Activated gamma-delta T cell treated with Interleukin-2 at 50 U/mL for 16 hours (primary cell): ENCODE results near the gene LRP4.

Experiments
- DNase-seq: peaks from one replicate; pipeline ENCODE4 v3.0.0-alpha.2; 2020

Gene LRP4

DNA sequence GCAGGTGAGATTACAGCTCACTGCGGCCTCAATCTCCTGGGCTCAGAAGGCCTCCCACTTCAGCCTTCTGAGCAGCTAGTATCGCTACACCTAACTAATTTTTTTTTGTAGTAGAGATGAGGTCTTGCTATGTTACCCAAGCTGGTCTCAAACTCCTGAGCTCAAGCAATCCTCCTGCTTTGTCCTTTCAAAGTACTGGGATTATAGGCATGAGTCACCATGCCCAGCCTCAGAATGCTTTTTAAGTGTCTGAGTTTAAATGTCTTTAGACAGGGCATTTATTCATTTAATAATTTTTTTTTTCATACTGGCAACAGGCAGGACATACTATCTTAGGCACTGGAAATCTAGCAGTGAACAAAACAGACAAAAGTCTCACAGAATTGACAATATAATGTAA, 27.7 kb downstream of the LRP4 start:
- DNase-seq: no peak

DNA sequence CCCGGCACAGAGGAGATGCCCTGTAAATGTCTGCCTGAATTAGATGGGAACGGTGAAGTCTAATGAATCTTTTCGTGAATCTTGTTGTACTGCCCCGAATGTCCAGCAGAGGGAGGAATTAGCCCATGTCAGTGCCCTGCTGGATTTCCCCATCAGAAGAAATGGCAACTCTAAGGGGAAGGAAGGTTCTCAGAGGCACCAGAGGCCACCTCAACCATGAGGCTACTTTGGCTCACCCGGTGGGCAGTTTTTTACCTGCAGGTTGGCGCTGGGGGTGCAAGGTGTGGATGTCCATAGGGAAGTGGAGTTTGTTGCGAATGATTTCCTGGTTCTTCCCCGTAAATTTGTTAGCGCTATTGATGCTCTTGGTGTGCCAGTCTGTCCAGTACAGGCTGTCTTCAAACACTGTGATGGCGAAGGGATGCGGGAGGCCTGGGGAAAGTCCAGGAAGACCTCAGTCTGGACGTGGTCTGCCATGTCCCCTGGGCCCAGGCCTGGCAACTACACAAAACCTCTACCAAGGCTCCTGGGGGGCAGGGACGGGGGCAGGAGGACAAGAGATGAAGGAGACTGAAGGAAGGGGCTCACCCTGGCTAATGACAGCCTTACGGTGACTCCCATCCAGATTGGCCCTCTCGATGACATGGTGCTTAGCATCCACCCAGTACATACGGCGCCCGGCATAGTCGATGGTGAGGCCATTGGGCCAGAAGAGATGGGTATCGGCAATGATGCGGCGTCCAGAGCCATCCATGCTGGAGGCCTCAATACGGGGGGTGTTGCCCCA, 28.5 kb downstream of the LRP4 start:
- DNase-seq: peak; percentile 77

GRCh38 chr11:46889251-46889650, 29.1 kb downstream of the LRP4 start:
- no peak for DNase-seq

DNA sequence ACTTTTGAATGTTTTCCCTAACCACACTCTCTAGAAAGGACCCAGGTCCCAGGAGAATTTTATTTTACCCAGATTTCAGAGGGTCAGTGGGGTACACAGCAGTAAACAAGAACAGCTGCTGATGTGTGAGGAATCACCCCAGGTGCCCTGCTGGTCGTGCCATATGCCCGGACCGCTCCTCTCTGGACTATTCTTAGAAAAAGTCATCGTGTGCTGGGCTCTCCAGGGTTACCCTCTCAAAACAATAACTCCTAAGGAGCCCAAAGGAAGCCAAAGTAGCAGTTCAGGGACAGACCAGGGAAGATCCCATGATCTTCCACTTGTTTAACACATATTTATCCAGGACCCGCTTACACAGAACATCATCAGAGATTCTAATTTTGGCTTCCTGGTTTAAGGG, 29.7 kb downstream of the LRP4 start:
- no peak for DNase-seq

DNA sequence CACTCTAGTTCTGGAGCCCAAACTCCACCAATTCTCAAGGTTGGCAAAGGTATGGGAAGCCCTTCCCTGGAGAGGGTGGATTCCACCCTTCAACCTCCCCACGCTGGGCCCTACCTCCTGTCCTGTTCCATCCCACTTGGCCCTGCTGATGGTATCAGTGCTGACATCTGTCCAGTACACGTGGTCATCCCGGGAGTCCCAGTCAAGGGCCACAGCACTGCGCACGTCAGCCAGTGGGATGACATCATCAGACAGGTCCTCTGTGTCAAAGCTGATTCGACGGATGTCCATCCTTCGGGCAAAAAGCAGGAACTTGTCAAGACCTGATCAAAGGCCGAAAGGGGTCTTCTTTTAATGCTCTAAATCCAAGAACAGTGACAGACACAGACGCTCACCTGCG, 32.1 kb downstream of the LRP4 start:
- DNase-seq: no peak

DNA sequence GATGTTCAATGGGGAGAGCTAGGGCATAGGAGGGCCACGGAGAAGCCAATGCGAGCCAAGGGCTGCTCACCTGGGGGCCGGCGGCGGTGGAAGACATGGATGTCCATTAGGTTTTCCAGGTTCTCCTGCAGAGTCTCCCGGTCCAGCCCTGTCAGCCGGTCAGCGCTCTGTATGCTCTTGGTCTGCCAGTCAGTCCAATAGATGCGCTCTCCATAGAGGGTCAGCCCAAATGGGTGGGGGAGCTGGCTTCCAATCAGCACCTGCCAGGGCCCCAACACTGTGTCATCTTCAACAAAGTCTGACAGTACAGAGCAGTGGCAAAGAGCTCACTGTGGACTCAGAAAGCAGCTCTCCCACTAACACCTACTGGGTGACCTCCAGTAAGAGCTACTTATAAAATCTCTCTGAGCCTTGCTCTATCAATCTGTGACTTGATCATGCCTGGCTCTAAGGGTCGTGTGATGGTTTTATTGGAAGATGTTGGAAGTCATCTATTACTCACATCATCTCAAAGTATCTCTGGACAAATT, 39.2 kb downstream of the LRP4 start:
- DNase-seq: no peak

- DNase-seq: no peak
These were observed 40.8 kb downstream of the LRP4 start for GRCh38 chr11:46877580-46877979.

DNA sequence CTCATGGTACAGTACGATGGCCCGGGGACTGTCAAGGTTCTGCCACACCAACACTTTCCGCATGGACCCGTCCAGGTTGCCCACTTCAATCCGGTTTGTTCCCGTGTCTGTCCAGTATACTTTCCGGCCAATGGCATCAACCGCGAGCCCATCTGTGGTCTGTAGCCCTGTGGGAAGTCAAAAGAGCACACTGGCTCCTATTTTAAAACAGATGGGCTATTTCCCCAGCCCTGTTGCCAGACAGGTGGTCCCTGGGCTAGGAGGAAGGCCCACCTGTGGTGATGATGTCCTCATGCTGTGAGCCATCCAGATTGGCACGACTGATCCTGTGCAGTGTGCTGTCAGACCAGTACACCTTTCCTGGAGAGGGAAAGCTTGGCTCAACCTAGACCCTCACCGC, 41.9 kb downstream of the LRP4 start:
- no peak for DNase-seq

GRCh38 chr11:46874586-46874985, 43.8 kb downstream of the LRP4 start:
- DNase-seq: no peak

DNA sequence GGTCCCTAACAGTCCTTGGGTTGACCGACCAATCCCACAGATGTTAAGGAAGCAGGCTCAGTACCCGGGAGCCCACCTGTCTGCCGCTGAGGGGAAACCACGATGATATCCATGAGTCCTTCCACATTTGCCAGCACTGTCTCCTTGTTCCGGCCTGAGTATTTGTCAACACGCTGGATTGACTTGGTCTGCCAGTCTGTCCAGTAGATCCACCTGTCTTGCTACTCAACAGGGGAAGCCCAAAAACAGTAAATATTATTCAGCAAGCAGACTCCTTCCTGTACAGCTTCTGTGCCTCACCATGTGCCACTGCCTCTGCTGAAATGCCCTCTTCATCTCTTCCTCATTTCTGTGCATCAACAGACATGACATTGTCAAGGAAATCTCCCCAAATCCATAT, 49.4 kb downstream of the LRP4 start:
- DNase-seq: no peak

DNA sequence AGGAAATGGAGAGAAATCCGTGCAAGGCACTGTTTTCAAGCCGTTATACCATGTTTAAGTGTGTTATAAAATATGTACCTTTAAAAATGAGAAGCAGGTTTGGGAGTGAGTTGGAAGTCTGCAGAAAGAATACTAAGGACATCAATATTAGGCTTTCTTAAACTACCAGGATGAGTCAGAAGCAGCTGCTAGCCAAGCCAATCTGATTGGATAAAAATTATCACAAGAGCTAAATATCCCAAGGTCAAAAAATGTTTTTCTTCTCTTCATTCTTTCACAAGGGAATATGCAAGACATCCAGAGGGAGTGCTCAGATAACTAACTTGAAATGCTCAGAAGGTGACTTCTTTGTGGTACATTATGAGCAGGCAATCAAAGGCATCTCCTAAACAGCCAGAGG, 53.0 kb downstream of the LRP4 start:
- no peak for DNase-seq

- no peak for DNase-seq
These were observed 58.1 kb downstream of the LRP4 start for GRCh38 chr11:46860218-46860617.

GRCh38 chr11:46858920-46859546, 59.3 kb downstream of the LRP4 start:
- DNase-seq: no peak

DNA sequence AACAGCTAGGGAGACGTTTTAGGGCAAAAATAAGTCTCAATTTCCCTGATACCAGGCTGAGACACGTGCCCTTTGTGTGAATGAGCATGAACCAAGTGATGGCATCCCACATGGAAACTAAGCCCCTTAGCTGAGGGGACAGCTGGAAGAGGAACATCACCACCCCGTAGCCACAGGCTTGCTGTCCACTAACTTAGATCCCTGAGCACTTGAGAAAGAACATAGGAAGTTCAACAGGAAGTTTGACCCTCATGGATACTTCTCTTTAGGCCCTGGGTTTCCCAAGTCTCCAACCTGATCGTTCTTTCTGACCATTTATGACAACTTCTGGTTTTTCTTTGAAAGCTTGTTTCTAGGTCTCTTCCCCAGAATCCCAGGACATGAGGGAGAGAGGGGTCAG, 60.7 kb downstream of the LRP4 start:
- no peak for DNase-seq

- DNase-seq: no peak
These were observed 61.6 kb downstream of the LRP4 start for GRCh38 chr11:46856605-46857343.

- DNase-seq: no peak
These were observed 62.5 kb downstream of the LRP4 start for GRCh38 chr11:46855863-46856262.

DNA sequence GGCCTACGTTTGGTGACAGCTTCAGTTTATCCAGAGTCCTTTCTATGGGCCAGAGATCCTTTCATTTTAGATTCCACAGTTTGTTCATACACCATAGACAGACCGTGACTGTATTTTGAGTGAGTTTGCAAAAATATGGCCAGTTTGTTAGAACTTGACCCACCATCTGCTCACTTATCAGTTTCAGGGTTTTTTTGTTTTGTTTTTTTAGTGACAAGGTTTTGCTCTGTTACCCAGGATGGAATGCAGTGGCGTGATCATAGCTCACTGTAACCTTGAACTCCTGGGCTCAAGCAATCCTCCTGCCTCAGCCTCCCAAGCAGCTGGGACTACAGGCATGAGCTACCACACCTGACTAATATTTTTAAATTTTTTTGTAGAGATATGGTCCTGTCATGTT, 63.2 kb downstream of the LRP4 start:
- no peak for DNase-seq

- DNase-seq: no peak
These were observed 67.4 kb downstream of the LRP4 start for GRCh38 chr11:46850829-46851380.

DNA sequence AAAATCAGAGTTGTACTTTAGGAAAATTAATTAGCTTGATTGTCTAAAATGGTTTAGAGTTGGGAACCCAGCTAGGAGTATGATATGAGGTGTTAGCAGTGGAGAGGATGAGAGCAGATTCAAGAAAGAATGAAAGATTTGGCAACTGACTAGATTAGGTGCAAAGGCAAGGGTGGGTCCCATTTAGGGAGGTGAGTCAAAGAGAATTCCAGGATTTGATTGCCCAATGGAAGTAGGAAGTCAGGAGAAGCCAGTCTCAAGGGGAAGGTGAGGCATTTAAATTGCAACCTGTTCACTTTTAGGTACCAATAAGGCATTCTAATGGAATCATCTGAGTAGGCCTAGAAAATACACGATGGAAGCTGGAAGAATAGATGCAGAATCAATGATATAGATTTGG, 68.7 kb downstream of the LRP4 start:
- DNase-seq: no peak

DNA sequence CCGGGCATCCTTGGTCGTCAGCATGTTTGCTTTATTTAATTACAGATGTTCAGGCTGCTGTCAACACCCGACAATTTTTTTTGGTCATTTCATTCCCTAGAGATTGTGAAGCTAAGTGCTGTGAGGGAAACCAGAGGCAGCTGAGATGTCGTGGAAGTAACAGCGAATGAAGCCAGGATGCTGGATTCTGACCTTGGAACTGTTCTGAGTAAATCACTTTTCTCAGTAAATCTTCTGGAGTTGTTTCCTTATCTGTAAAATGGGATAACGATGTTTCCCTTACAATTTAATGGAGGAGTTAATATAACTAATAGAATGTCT, 71.9 kb downstream of the LRP4 start:
- DNase-seq: no peak

GRCh38 chr11:46845740-46846509, 72.4 kb downstream of the LRP4 start, which contains the start of gene CKAP5:
Gene CKAP5 (minus strand): TSS chr11:46846280. CDS start chr11:46821231, 25,049 bp downstream.
- peak; percentile 82 for DNase-seq

- no peak for DNase-seq
These were observed 73.0 kb downstream of the LRP4 start for GRCh38 chr11:46845440-46845739.

DNA sequence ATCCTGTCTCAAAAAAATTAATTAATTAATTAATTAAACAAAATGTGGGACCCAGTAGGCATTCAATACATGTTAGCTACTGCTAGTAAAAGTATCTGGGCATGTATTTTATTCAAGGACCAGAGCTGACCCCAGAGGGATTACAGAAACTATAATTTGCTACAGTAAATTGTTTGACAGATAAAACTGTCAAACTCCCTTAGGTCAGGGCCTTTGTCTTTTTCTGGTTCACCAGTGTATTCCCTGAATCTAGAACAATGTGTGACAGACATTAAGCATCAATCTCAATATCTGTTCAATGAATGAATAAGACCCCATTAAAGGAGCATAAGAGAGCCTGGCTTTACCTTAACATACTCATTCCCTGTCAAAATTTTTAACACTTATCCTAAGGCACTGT, 78.2 kb downstream of the LRP4 start:
- no peak for DNase-seq
